ENCODE results near the gene RHPN2. TPM values are rescaled to one million over a fixed set of nuclear protein-coding genes. Genes with fewer than 3 reads are reported as not detected.

The RHPN2 gene
- total and polyA plus RNA-seq, 2 of the 8 experiments (the other 6 are each of a cell fraction or from before 2014, with no cell fraction given) = 22.8 to 31.1 TPM

- Histone ChIP-seq H2BK120ac (replicated peaks; ENCODE audit: low read depth, low read length) (no peak overlapping the region), H3K4me1 (replicated peaks in 1 of 4; ENCODE audit: control insufficient read depth in 3 of 4, insufficient read depth in 4 of 4, low read length in 3 of 4) (no peaks in the 10 kb centered on the region), H4K5ac (ENCODE audit: insufficient read length, low read depth, low read length) (no peak overlapping the region), H2BK5ac (ENCODE audit: low read depth, low read length) (0 out of 2 replicates have a peak overlapping the region, but pooled peaks have one; percentile 44), H3K56ac (replicated peaks; ENCODE audit: insufficient read length, low read depth, low read length) (no peak overlapping the region), H4K8ac (ENCODE audit: extremely low read depth, insufficient read depth, low read length) (no peak overlapping the region), H3K79me2 (ENCODE audit: control insufficient read depth in 1 of 2, insufficient read depth in 2 of 2, low read length in 2 of 2) (no peaks in the 10 kb centered on the region), H3K9me3 (ENCODE audit: insufficient read depth in 2 of 2, low read depth in 1 of 2, low read length in 1 of 2) (no peaks in the 10 kb centered on the region), H3K4ac (replicated peaks; ENCODE audit: insufficient read length, low read depth, low read length) (no peak overlapping the region), H3K27me3 (replicated peaks in 1 of 4; ENCODE audit: control insufficient read depth in 3 of 4, extremely low read depth in 1 of 4, insufficient read depth in 3 of 4, low read length in 3 of 4) (no peaks in the 10 kb centered on the region), H3K4me2 (ENCODE audit: insufficient read depth in 1 of 2, low read depth in 2 of 2, low read length in 2 of 2) (no peak overlapping the region), H3K27ac (ENCODE audit: low read depth, low read length) (no peak overlapping the region), H3K23ac (ENCODE audit: insufficient read length) (no peak overlapping the region), H3K79me1 (ENCODE audit: low read depth, low read length) (no peaks in the 10 kb centered on the region), H4K91ac (replicated peaks; ENCODE audit: insufficient read length, low read length) (no peak overlapping the region), H4K20me1 (replicated peaks in 1 of 2; ENCODE audit: control insufficient read depth in 1 of 2, insufficient read depth in 2 of 2, low read length in 2 of 2) (no peaks in the 10 kb centered on the region), H2AK5ac (ENCODE audit: low read depth, low read length) (no peak overlapping the region), H2BK12ac (ENCODE audit: low read depth, low read length) (no peak overlapping the region), H3K23me2 (ENCODE audit: low read depth, low read length) (no peaks in the 10 kb centered on the region), H2BK15ac (ENCODE audit: low read length) (no peak overlapping the region), H2BK20ac (ENCODE audit: low read length) (no peak overlapping the region), H3K14ac (ENCODE audit: insufficient read length) (no peak overlapping the region), H3K18ac (ENCODE audit: extremely low read depth, low read length) (no peak overlapping the region), H2AFZ (ENCODE audit: low read length) (no peak overlapping the region), H3K9ac (replicated peaks in 1 of 4; ENCODE audit: extremely low read depth in 1 of 4, low read depth in 3 of 4, low read length in 3 of 4) (no peak overlapping the region), H3K36me3 (ENCODE audit: control insufficient read depth in 2 of 4, insufficient read depth in 4 of 4, low read length in 3 of 4) (peaks cover 4 to 53% (median 21%) of the 10 kb centered on the region in 4 experiments; a peak in 6 of 8 replicates), H3K4me3 (ENCODE audit: extremely low read depth in 1 of 4, insufficient read depth in 2 of 4, low read depth in 3 of 4, low read length in 4 of 4) (no peak overlapping the region)
- DNase-seq (ENCODE audit: low read depth in 1 of 2, low spot score in 2 of 2) = no peak
- ChIA-PET POLR2A (ENCODE audit: partially characterized antibody) (no interaction called here), CTCF (ENCODE audit: partially characterized antibody) (interaction anchor here (0.6 kb wide), 1 partner anchor 30 kb away, joined by 3 read pairs; no protein-coding TSS in a partner anchor)
- no peak for FAIRE-seq
- WGBS, 2 experiments (ENCODE audit: extremely low coverage in 1 of 2, insufficient coverage in 1 of 2, insufficient read length in 1 of 2, insufficient replicate concordance in 2 of 2, low coverage in 1 of 2, low lambda C conversion rate in 2 of 2, missing lambda C conversion rate in 1 of 2) = 89% methylated on average over 11 of the region's 11 CpGs; no CpG with 5 or more reads in 1 of the 2 experiments
- TF ChIP-seq SRF (IDR thresholded peaks at IDR 0.05; ENCODE audit: low read depth, low read length) = no peak
- no peak for TF ChIP-seq CEBPB (IDR thresholded peaks at IDR 0.05; ENCODE audit: low read depth, low read length)
Measured at GRCh38 chr19:33093420-33094210, 28.9 kb upstream of the RHPN2 start.
